T-helper 1 cell (primary cell): Measurements from ENCODE around the gene ESR1.
"Not testable (repeated sequence)": the region's sequence is repeated elsewhere in the genome, so short reads cannot be mapped to it uniquely, and the experiment has no call there.

Experiments used
- DNase-seq, 5 donors: peaks; one replicate each; pipeline ENCODE4 v3.0.0-alpha.2; 2012 to 2020

The ESR1 gene

DNA sequence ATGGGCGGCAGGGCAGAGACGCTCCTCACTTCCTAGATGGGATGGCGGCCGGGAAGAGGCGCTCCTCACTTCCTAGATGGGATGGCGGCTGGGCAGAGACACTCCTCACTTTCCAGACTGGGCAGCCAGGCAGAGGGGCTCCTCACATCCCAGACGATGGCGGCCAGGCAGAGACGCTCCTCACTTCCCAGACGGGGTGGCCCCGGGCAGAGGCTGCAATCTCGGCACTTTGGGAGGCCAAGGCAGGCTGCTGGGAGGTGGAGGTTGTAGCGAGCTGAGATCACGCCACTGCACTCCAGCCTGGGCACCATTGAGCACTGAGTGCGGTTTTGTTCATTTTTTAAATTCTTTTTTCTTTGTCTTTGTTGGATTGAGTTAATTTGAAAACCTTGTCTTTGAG is 92.3 kb downstream of the ESR1 start:
- DNase-seq, result not testable (repeated sequence)

GRCh38 chr6:151900256-151900655 is 92.8 kb downstream of the ESR1 start:
- no peak for DNase-seq

- DNase-seq, result no peak
Observed at GRCh38 chr6:151901009-151901411, 93.5 kb downstream of the ESR1 start.

DNA sequence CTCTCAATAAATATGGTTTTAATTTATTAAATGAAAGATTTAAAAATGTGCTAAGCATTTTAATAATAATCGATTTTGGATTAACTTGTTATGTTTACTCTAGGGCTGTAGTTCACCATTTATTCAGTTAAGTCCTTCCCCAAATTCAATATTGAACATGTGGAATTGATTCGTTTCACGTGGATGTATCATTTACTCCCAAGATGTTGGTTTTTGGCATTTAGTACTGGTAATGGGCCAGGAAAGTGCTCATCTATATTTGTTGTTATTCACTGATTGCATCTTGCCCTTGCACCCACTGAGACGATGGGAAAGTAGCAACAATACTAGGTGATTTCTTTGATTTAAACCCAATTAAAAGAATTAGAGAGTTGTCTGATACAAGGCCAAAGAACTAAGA is 97.1 kb downstream of the ESR1 start:
- no peak for DNase-seq

DNA sequence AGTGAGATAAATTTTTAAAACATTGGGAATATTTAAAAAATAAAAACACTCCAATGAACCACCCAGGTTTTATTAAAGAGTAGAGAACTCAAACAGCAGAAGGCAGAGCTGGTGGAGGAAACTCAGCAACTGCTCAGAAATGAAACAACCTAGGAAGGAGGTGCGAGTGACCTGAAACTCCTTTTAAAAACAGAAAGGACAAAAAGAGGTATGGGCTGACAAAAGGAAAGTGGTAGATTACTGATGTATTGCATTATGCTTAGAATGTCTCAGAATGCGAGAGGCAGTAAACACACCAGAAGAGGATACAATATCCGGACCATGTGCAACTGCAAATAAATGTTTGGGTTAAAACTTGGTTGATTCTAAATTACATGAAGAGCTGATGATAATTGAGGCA is 97.6 kb downstream of the ESR1 start:
- peak in 1 of 5 donors; percentile 6 for DNase-seq

GRCh38 chr6:151905854-151906253 is 98.4 kb downstream of the ESR1 start:
- no peak for DNase-seq

GRCh38 chr6:151911401-151911800 is 103.9 kb downstream of the ESR1 start:
- DNase-seq, result no peak

GRCh38 chr6:151914484-151914883 is 107.0 kb downstream of the ESR1 start:
- DNase-seq, result no peak

DNA sequence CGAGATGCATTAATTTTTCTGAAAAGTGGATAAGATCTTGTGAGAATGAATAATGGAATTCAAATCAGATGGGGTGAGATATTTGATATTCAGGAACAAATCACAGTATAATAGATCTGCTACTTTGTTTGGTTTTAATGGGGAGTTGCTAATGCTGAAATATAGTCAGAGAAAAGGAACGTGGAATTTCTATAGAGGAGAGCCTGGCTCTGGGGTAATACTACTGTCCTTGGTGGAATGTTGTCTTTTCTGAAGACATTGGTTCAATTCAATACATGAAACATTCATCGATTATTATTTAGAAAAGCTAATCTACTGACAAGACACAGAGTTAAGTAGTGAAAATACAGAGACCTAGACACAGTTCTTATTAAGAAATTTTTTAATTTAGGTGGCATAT is 108.6 kb downstream of the ESR1 start:
- no peak for DNase-seq

GRCh38 chr6:151916680-151917164 is 109.2 kb downstream of the ESR1 start:
- DNase-seq, result no peak

GRCh38 chr6:151917531-151918329 is 110.2 kb downstream of the ESR1 start:
- DNase-seq, result no peak

DNA sequence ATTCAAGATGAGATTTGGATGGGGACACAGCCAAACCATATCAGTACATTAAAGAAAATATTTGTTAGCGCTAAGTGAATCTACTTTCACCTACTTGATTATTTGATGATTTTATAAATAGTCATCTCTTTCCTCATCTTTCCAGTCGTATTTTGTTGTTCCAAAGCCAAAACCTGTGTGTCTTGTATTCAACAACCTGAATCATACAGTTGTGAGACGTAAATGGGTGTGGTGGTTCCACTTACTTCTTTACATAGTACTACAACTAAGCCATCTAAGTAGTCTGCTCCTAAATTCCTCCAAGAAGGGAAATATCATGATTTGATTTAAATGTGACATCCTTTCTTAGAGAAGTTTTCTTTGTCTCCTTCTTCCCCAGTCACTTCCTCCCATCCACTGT is 132.8 kb downstream of the ESR1 start:
- DNase-seq, result no peak

DNA sequence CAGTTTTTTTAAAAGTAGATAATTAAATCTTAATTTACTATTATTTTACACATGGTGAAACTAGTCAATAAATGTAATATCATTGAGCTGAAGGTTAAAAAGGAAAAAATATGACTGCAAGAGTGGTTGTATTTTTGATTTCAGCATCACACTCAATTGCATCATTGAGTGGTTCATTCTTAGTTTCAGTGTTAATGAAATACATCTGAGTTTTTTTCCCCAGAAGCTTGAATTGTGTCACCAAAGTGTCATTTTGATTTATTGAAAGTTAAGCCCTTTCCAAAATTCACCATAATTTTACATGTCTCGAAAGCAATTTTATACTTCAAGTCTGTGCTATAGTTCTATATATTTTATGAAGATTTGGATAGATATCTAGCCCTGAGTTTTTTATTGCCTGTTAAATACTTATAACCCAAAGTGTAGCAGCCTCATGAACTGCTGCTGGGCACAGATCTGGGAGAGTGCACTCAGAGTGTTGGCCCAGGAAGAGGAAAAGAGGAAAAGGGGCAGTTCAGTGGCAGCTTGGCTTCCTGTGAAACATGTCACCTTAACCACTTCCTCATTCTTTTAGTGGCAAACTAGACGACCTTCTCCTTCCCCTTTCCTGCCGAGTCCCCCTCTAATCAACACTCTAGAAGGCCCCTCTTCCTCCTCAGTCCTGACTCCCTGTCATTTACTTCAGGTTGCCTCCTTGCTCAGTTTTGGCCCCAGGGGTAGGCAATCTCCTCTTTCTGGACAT is 140.7 kb downstream of the ESR1 start:
- no peak for DNase-seq

DNA sequence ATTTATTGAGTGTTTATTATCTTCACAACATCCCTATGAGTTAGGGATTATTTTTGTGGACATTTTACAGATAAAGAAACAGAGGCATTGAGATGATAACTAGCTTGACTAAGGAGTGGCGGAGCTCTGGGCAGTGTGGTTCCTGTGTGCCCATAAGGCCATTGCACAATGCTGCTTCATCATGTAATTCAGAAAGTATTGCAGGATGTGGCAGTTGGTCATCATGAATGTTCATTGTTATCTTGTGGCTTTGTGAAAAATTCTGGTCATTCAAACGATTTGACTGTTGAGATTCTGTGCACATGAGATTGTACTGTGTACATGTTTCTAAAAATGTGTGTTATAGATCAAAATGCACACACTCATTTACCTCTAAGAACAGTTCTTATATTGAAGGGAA is 150.8 kb downstream of the ESR1 start:
- no peak for DNase-seq

GRCh38 chr6:151959086-151959485 is 151.6 kb downstream of the ESR1 start:
- DNase-seq, result no peak

DNA sequence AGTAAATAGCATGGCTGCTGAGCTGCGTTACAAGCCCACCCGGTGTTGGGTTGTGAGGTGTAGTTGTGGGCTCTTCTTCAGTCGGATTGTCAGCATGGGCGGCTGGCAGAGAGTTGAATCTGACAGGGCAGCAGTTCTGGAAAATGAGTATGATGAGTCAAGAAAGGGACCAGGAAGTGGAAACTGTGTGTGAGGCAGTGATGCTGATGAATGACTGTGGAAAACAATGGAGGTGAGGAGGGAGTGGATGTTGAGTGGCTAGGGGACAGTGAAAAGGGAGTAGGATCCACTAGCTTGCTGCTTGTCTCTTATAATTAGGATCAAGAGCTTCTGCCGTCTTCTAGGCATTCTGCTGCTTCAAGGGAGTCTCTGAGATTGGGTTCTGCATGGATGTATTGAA is 154.3 kb downstream of the ESR1 start:
- no peak for DNase-seq

DNA sequence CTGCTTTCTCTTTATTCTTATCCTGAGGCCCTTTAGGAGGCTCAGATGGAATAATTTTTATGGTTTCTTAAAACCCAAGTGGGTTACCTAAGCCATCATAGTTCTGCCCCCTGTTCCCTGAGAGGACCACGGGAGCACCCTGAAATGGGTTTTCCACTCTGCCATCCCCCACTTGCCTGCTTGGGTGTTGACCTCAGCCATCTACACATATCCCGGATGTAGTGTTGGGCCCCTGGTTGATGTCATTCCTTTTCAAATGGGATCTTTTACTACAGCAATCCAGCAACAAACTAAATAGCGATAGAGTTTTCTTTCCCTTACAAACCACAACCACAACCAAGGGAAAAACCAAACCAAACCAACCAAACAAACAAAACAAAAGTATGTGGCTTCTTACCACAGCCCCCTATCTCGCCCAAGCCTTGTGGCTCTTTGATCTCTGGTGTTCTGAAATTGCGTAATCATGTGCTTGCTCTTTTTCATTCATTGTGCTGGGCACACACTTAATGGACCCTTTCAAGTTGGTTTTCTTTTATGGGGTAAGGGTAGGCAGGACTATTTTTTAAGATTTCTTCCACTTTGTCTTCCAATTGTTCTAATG is 154.9 kb downstream of the ESR1 start:
- peak in 1 of 5 donors; percentile 43 for DNase-seq

DNA sequence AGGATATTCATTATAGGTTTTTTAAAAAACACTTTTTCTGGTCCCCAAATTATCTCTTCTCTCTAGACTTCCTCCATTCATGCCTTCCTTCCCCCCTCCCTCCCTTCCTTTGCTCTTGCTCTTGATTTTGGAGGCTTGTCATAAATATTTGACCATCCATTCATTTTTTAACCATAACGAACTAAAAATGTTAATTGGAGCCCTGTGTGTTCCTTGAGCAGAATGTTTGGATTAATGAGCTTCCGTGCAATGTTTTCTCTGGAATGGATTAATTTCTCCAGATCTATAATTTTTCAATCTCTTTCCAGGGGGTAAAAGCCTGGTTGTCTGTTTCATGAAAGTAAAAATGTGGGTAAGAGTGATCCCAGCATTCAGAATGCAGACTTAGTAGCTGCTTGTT is 155.5 kb downstream of the ESR1 start:
- DNase-seq, result no peak

GRCh38 chr6:151964412-151964811 is 156.9 kb downstream of the ESR1 start:
- not testable (repeated sequence) for DNase-seq

GRCh38 chr6:151974061-151974617 is 166.7 kb downstream of the ESR1 start:
- no peak for DNase-seq

GRCh38 chr6:151975795-151976194 is 168.3 kb downstream of the ESR1 start:
- no peak for DNase-seq

- not testable (repeated sequence) for DNase-seq
Observed at GRCh38 chr6:151988199-151988598, 180.7 kb downstream of the ESR1 start.

- DNase-seq, result no peak
Observed at GRCh38 chr6:151992091-151992490, 184.6 kb downstream of the ESR1 start.
